Fibroblast of mammary gland (primary cell): ENCODE measurements around the gene SEMA7A.

Source experiments
- DNase-seq: peaks from one replicate; pipeline ENCODE4 v3.0.0-alpha.2; 2010; ENCODE audit warnings: low read depth
- H3K4me3 ChIP-seq: 2 replicates; pipeline ENCODE4 v1.5.1; 2011; ENCODE audit warnings: low read depth, mild to moderate bottlenecking, low read length, moderate library complexity; ENCODE audit not compliant: control insufficient read depth
- TF ChIP-seq, protein P1 (sequence below): conservative IDR thresholded peaks from 2 replicates; pipeline ENCODE4 v1.5.1; 2011; ENCODE audit warnings: low read depth, low read length, inconsistent platforms; ENCODE audit not compliant: control insufficient read depth, insufficient read depth

The SEMA7A gene

DNA sequence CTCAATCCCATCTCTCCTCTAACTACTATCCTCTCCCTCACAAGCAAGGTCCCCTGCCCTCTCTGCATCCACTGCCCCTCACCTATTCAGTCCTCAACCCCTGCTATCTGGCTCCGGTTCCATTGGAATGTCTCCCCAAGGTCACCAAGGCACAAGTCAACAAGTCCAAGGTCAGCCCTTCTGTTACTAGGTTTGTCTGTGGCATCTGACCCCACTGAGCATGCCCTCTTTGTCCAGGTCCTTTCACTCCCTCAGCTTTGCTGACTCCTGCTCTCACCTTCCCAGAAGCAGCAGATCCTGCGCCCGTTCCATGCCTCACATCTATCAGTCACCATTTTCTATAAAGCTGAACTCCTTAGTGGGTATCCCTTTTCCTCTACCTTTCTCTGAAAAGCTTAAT is 8.3 kb upstream of the SEMA7A start:
- no peak for DNase-seq
- TF ChIP-seq, protein P1, sequence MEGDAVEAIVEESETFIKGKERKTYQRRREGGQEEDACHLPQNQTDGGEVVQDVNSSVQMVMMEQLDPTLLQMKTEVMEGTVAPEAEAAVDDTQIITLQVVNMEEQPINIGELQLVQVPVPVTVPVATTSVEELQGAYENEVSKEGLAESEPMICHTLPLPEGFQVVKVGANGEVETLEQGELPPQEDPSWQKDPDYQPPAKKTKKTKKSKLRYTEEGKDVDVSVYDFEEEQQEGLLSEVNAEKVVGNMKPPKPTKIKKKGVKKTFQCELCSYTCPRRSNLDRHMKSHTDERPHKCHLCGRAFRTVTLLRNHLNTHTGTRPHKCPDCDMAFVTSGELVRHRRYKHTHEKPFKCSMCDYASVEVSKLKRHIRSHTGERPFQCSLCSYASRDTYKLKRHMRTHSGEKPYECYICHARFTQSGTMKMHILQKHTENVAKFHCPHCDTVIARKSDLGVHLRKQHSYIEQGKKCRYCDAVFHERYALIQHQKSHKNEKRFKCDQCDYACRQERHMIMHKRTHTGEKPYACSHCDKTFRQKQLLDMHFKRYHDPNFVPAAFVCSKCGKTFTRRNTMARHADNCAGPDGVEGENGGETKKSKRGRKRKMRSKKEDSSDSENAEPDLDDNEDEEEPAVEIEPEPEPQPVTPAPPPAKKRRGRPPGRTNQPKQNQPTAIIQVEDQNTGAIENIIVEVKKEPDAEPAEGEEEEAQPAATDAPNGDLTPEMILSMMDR, result no peak
- no peak overlapping the region for H3K4me3 ChIP-seq

DNA sequence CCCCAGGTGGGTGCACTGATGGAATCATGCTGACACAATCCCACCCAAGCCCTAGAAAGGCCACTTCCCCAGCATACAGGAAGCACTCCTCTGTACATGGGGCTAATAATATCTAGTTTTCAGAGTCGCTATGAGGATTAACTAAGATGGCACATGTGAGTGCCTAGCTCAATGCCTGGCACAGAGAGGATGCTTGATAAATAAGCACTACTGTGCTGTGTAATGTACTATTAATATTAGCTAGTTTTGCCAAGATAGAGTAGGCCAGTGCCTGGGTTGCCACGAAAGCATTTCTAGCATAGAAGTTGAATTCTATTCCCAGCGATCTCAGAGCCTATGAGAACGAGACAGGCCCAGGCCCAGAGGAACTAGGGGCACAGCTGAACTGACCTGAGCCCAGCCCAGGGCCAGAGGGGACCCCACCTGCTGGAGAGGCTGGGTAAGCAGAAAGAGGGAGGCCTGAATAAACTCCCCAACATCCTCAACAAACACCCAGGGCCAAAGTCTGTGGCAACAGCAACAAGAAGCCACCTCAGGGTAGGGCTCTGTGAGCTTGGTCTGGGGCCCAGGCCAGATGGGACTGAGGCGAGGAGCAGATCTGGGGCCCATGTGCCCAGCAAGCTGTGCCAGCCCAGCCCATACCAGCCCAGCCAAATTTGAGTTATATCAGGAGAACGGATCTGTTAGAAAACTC is 7.6 kb upstream of the SEMA7A start:
- no peak for DNase-seq
- H3K4me3 ChIP-seq, result no peak overlapping the region
- TF ChIP-seq, protein P1, result no peak

- peak; percentile 79 for DNase-seq
- TF ChIP-seq, protein P1, result peak; percentile 93
- H3K4me3 ChIP-seq, result no peak overlapping the region
These were observed 5.1 kb upstream of the SEMA7A start for GRCh38 chr15:74438721-74439316.

- TF ChIP-seq, protein P1, result no peak
These were observed 4.4 kb upstream of the SEMA7A start for GRCh38 chr15:74438206-74438605.

DNA sequence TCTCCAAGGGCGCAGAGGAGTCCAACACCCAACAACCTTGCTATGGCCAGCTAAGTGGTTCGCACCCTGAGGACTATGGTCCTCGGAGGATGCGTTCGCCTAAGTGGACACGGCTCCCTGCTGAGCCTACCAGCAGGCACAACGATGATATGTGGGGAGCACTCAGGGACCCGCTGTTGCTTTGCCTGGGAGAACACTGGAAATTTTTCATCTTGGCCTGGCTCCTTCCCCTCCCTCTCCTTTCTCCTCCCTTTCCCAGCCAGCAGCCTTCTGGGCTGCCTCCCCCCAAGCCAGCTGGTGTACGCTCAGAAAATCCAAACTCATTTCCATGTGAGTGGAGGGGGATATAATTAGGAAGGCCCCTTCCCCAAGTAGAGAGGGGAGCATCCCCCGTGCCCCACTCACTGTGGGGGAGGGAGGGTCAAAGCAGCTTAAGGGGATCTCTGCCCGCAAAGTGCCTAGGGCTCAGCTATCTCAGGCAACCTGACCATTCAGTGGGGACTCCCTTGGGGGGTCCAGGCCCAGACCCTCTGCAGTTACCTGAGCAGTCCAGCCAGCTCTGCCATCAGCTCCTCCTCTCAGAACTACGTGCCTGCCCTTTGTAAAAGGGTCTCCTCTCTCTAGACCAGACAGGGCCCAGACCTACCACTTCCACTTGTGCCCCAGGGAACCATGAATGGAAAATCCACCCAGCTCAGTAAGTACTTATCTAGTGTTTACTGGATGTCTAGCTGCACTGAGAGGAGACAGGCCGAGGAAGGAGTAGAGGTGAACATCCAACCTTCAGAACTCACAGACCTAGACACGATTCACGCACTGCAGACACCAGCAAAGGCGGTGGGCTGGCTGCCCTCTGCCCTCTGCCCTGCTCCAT is 742 bp upstream of the SEMA7A start:
- H3K4me3 ChIP-seq, result peak overlapping the region; percentile 56
- TF ChIP-seq, protein P1, result no peak
- DNase-seq, result no peak

More at GRCh38 chr15:74438206-74438605, 4.4 kb upstream of the SEMA7A start:
- DNase-seq, result no peak
- no peak overlapping the region for H3K4me3 ChIP-seq

DNA sequence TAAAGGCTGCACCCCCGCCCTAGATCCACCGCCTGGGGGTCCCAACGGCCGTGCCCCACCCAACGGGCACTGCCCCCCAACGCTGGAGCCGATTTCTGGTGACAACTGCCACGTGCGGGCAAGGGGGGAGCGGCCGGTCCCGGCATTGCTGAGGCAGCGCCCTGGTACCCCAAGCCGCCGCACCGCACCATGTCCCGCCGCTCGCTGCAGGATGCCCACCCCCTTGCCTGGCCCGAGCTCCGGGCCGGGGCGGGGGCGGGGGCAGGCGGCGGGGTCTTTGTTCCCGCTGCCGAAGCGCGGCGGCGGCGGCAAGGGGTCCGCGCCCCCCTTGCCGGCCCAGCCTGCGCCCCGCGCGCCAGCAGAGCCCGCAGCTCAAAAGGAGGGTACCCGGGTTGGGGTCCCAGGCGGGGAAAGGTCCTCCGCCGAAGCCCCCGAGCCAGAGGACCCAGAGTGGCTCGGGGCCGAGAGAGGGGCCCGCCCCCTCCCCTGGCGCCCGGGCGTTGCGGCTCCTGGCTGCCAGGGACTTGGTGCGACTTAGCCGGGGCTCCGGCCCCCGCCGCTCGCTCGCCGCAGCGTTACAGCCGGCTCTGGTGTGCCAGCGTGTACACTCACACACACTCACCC is 678 bp downstream of the SEMA7A start:
- TF ChIP-seq, protein P1, result no peak
- H3K4me3 ChIP-seq, result peak overlapping the region; percentile 77
- no peak for DNase-seq
